CD14-positive monocyte (primary cell): ENCODE results near the gene CNOT11. TPM values are rescaled to one million over a fixed set of nuclear protein-coding genes. Genes with fewer than 3 reads are reported as not detected.
A peak's percentile ranks its signal among the peaks of the same experiment; 100 is the strongest.

ENCODE experiments used
- DNase-seq, 3 donors: peaks; one replicate each; pipeline ENCODE4 v3.0.0-alpha.2; 2011 to 2022
- H2AFZ ChIP-seq: 2 replicates; pipeline ENCODE4 v1.6.0; 2012; ENCODE audit warnings: mild to moderate bottlenecking, low read depth, low read length, inconsistent platforms; ENCODE audit not compliant: insufficient read depth, poor library complexity, severe bottlenecking
- H3K27ac ChIP-seq, 2 donors: 1 replicate in 1 of 2; 2 replicates in 1 of 2; pipeline ENCODE4 v1.5.1; 2012 to 2013; ENCODE audit warnings: low read length in 2 of 2, control low read depth in 1 of 2, inconsistent platforms in 1 of 2, low read depth in 1 of 2, mild to moderate bottlenecking in 1 of 2
- H3K27me3 ChIP-seq, 2 donors: one replicate each; pipeline versions ENCODE4 v1.6.0 to v1.6.1; 2011 to 2013; ENCODE audit warnings: low read length in 2 of 2; ENCODE audit not compliant: control insufficient read depth in 2 of 2, insufficient read depth in 2 of 2
- H3K36me3 ChIP-seq, 2 donors: replicated peaks in 1 of 2; 1 replicate in 1 of 2; 2 replicates in 1 of 2; pipeline versions ENCODE4 v1.5.1 to v1.6.1; 2012 to 2013; ENCODE audit warnings: low read length in 2 of 2, control low read depth in 1 of 2, inconsistent platforms in 1 of 2, mild to moderate bottlenecking in 1 of 2; ENCODE audit not compliant: insufficient read depth in 2 of 2, control insufficient read depth in 1 of 2
- H3K4me1 ChIP-seq, 2 donors: 1 replicate in 1 of 2; 2 replicates in 1 of 2; pipeline versions ENCODE4 v1.5.1 to v1.6.1; 2012 to 2013; ENCODE audit warnings: low read length in 2 of 2, control low read depth in 1 of 2, inconsistent platforms in 1 of 2, mild to moderate bottlenecking in 1 of 2, moderate library complexity in 1 of 2; ENCODE audit not compliant: insufficient read depth in 2 of 2, control insufficient read depth in 1 of 2
- H3K4me2 ChIP-seq: replicated peaks from 2 replicates; pipeline ENCODE3; 2012; ENCODE audit warnings: low read length, moderate library complexity, mild to moderate bottlenecking; ENCODE audit not compliant: poor library complexity, severe bottlenecking; ENCODE audit errors: extremely low read depth
- H3K4me3 ChIP-seq, 3 experiments: fragments of 200-600 bp in 1 of 3; sonication (generic) in 1 of 3; replicated peaks in 1 of 3; 1 replicate in 2 of 3; 2 replicates in 1 of 3; pipeline ENCODE4 v1.5.1; 2011 to 2013; ENCODE audit warnings: low read length in 3 of 3, mild to moderate bottlenecking in 3 of 3, control low read depth in 2 of 3, low read depth in 2 of 3, inconsistent platforms in 1 of 3, moderate library complexity in 1 of 3
- H3K79me2 ChIP-seq: 2 replicates; pipeline ENCODE4 v1.6.0; 2012; ENCODE audit warnings: mild to moderate bottlenecking, control low read depth, inconsistent platforms, low read length, moderate library complexity; ENCODE audit not compliant: insufficient read depth
- H3K9ac ChIP-seq: 2 replicates; pipeline ENCODE4 v1.6.0; 2017; ENCODE audit warnings: low read length, mild to moderate bottlenecking; ENCODE audit not compliant: insufficient read depth, poor library complexity, severe bottlenecking
- H3K9me3 ChIP-seq, 2 donors: replicated peaks in 1 of 2; 1 replicate in 1 of 2; 2 replicates in 1 of 2; pipeline versions ENCODE4 v1.5.1 to v1.6.1; 2012 to 2013; ENCODE audit warnings: low read length in 2 of 2, control low read depth in 1 of 2; ENCODE audit not compliant: control insufficient read depth in 1 of 2, insufficient read depth in 1 of 2
- H4K20me1 ChIP-seq: 2 replicates; pipeline ENCODE4 v1.6.0; 2012; ENCODE audit warnings: mild to moderate bottlenecking, low read length, control low read depth, moderate library complexity; ENCODE audit not compliant: insufficient read depth
- H3K27ac Mint-ChIP-seq, 7 donors: one replicate each; pipeline ENCODE4 v1.8.0; 2020; ENCODE audit warnings: mild to moderate bottlenecking in 7 of 7, mixed read lengths in 7 of 7, moderate library complexity in 6 of 7, inconsistent platforms in 2 of 7
- H3K27me3 Mint-ChIP-seq, 3 donors: one replicate each; pipeline ENCODE4 v1.8.0; 2021 to 2022; ENCODE audit warnings: low read depth in 3 of 3, mild to moderate bottlenecking in 3 of 3, mixed read lengths in 3 of 3, moderate library complexity in 3 of 3, inconsistent platforms in 1 of 3
- H3K36me3 Mint-ChIP-seq, 2 donors: one replicate each; pipeline ENCODE4 v1.8.0; 2020; ENCODE audit warnings: mixed read lengths in 2 of 2, inconsistent platforms in 1 of 2, mild to moderate bottlenecking in 1 of 2
- H3K4me1 Mint-ChIP-seq: one replicate; pipeline ENCODE4 v1.8.0; 2020; ENCODE audit warnings: mild to moderate bottlenecking, mixed read lengths
- H3K4me3 Mint-ChIP-seq, 2 donors: one replicate each; pipeline ENCODE4 v1.8.0; 2020; ENCODE audit warnings: mild to moderate bottlenecking in 2 of 2, mixed read lengths in 2 of 2, moderate library complexity in 1 of 2
- H3K9me3 Mint-ChIP-seq, 7 donors: one replicate each; pipeline ENCODE4 v1.8.0; 2020 to 2022; ENCODE audit warnings: mixed read lengths in 7 of 7, mild to moderate bottlenecking in 6 of 7, moderate library complexity in 6 of 7, inconsistent platforms in 2 of 7
- WGBS: methylation state at CpG from one replicate; pipeline ENCODE4 v1.1.5; 2013; ENCODE audit warnings: missing lambda C conversion rate; ENCODE audit not compliant: insufficient coverage; 5-methylcytosine and 5-hydroxymethylcytosine counted together
- intact Hi-C, 2 donors: fragments of 100-400 bp; cut with micrococcal nuclease; formaldehyde crosslinking; loops; one replicate each; pipeline versions ENCODE4 v1.15.0 to v1.15.1; 2023
- polyA plus RNA-seq, 3 donors: library from polyadenylated mRNA; depleted of rRNA in 1 of 3; unstranded in 2 of 3; stranded (reverse) in 1 of 3; fragments of 300-500 nt in 2 of 3; fragments of >200 nt in 1 of 3; fragmentation: Illumina TruSeq in 2 of 3; gene quantifications; 1 replicate in 2 of 3; 2 replicates in 1 of 3; pipeline ENCODE4 v1.2.3, GENCODE V29; 2012 to 2021
- TF ChIP-seq, protein P1 (sequence below): fragments of 200-600 bp; IDR thresholded peaks from one replicate; pipeline ENCODE4 v1.8.0; 2022; ENCODE audit warnings: antibody characterized with exemption, mild to moderate bottlenecking

The CNOT11 gene
- polyA plus RNA-seq, 3 donors: 38.2 to 39.0 (median 38.4) TPM

DNA sequence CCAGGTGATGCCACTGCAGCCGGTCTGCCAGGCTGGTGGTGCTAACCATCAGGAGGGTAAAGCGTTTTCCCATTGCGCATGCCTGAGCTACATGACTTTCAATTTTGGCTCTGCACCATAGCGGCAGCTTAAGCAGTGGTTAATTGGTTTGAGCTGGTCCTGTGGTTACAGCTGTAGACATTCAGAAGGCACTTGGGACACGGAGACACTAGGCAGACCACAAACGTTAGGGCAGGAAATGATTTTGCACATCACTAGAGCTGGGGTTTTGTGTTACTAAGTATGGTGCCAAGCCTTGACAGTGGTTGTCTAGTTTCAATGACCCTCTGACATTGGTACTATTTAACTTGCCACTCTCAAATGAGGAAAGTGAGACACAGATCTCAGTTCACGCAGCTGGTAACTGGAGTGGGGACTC, 28.9 kb upstream of the CNOT11 start:
- H3K4me3 ChIP-seq: peak overlapping the region in 2 of 3 experiments; percentile 7 to 56
- peaks cover 37% of the 10 kb centered on the region for H3K4me1 Mint-ChIP-seq

DNA sequence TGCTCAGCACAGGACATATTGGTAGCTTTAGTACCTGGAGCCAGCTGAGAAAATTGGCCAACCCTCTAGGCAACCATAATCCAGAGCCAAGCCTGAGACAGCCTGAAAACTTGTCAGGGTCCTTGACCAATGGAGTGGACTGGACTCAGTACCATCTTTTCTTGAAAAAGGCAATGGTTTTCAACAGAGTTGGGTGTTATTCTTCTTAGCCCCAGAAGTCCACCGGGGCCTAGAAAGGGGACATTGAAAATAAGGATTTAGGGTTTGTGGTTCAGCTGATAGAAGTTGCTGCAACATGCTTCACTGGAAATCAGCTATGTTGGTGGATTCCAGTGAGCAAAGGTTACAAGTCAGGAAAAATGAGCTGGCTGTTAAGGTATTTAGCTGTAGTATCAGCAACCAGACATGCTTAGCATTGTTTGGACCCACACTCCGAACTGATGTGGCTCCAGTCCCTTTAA, 22.1 kb upstream of the CNOT11 start:
- Histone ChIP-seq H3K27me3 (no peaks in the 10 kb centered on the region), H3K9me3 (peaks cover 4 to 19% of the 10 kb centered on the region in 2 donors), H3K79me2 (no peaks in the 10 kb centered on the region), H2AFZ (no peak overlapping the region), H3K27ac (no peak overlapping the region), H3K4me2 (no peak overlapping the region), H3K4me1 (peaks cover 7 to 10% of the 10 kb centered on the region in 2 donors), H3K4me3 (no peak overlapping the region), H4K20me1 (no peaks in the 10 kb centered on the region), H3K36me3 (no peaks in the 10 kb centered on the region), H3K9ac (no peak overlapping the region)
- intact Hi-C loops: no loop called here
- TF ChIP-seq, protein P1, sequence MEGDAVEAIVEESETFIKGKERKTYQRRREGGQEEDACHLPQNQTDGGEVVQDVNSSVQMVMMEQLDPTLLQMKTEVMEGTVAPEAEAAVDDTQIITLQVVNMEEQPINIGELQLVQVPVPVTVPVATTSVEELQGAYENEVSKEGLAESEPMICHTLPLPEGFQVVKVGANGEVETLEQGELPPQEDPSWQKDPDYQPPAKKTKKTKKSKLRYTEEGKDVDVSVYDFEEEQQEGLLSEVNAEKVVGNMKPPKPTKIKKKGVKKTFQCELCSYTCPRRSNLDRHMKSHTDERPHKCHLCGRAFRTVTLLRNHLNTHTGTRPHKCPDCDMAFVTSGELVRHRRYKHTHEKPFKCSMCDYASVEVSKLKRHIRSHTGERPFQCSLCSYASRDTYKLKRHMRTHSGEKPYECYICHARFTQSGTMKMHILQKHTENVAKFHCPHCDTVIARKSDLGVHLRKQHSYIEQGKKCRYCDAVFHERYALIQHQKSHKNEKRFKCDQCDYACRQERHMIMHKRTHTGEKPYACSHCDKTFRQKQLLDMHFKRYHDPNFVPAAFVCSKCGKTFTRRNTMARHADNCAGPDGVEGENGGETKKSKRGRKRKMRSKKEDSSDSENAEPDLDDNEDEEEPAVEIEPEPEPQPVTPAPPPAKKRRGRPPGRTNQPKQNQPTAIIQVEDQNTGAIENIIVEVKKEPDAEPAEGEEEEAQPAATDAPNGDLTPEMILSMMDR: no peak
- Mint-ChIP-seq H3K9me3 (peaks cover 15 to 39% (median 28%) of the 10 kb centered on the region in 7 donors), H3K27me3 (peaks cover 0 to 2% (median 0%) of the 10 kb centered on the region in 3 donors), H3K4me3 (no peak overlapping the region), H3K4me1 (peaks cover 25% of the 10 kb centered on the region), H3K36me3 (peaks cover 0 to 6% of the 10 kb centered on the region in 2 donors), H3K27ac (no peak overlapping the region)
- DNase-seq: no peak
- WGBS: no CpG with 5 or more reads among the region's 2 CpGs

More for the DNA sequence above, 28.9 kb upstream of the CNOT11 start:
- no peak overlapping the region for H3K9ac ChIP-seq
- peak overlapping the region; percentile 65 for H2AFZ ChIP-seq
- Mint-ChIP-seq H3K9me3 (peaks cover 0 to 9% (median 2%) of the 10 kb centered on the region in 7 donors), H3K36me3 (no peaks in the 10 kb centered on the region), H3K27me3 (peaks cover 2 to 4% (median 2%) of the 10 kb centered on the region in 3 donors), H3K4me3 (peak overlapping the region; percentile 64 to 85), H3K27ac (peak overlapping the region in 6 of 7 donors; percentile 19 to 69 (median 60))
- DNase-seq: peak; percentile 59 to 69 (median 61)
- H4K20me1 ChIP-seq: no peaks in the 10 kb centered on the region
- intact Hi-C loops: no loop called here
- peak overlapping the region; percentile 66 for H3K4me2 ChIP-seq
- WGBS: 0% methylated on average over 6 of the region's 7 CpGs
- H3K27me3 ChIP-seq: no peaks in the 10 kb centered on the region
- no peaks in the 10 kb centered on the region for H3K9me3 ChIP-seq
- TF ChIP-seq, protein P1: no peak
- H3K4me1 ChIP-seq: peaks cover 22 to 26% of the 10 kb centered on the region in 2 donors
- H3K79me2 ChIP-seq: no peaks in the 10 kb centered on the region
- H3K27ac ChIP-seq: peak overlapping the region in 1 of 2 donors; percentile 54
- H3K36me3 ChIP-seq: no peaks in the 10 kb centered on the region
